GM23338 (cell line): ENCODE measurements around the gene IFNA10.

ENCODE experiments used
- CREB1 ChIP-seq: fragments of 250-450 bp; sonication (Bioruptor Pico); IDR thresholded peaks from 2 replicates; pipeline ENCODE4 v1.5.0; 2020; ENCODE audit warnings: low read depth, mild to moderate bottlenecking, moderate library complexity
- CTCF ChIP-seq, 2 experiments: fragments of 200-600 bp in 1 of 2; sonication (generic) in 1 of 2; conservative IDR thresholded peaks; 2 replicates each; pipeline versions ENCODE4 v1.5.1 to v1.6.1; 2016 to 2017; ENCODE audit warnings: antibody characterized with exemption in 2 of 2, low read depth in 2 of 2, mild to moderate bottlenecking in 2 of 2, moderate library complexity in 1 of 2
- ETS1 ChIP-seq: IDR thresholded peaks from 2 replicates; pipeline ENCODE4 v1.6.1; 2016; ENCODE audit warnings: antibody characterized with exemption
- EZH2 ChIP-seq: fragments of 200-600 bp; sonication (generic); IDR thresholded peaks from one replicate; pipeline ENCODE4 v1.8.0; 2017; ENCODE audit warnings: antibody characterized with exemption, mild to moderate bottlenecking, low read depth; ENCODE audit not compliant: unreplicated experiment
- EZH2phosphoT487 ChIP-seq: fragments of 200-600 bp; sonication (generic); IDR thresholded peaks from one replicate; pipeline ENCODE4 v1.8.1; 2018; ENCODE audit warnings: antibody characterized with exemption; ENCODE audit not compliant: unreplicated experiment
- POLR2AphosphoS5 ChIP-seq: IDR thresholded peaks from 2 replicates; pipeline ENCODE4 v1.6.1; 2016; ENCODE audit warnings: antibody characterized with exemption, low read depth
- STAT1 ChIP-seq: IDR thresholded peaks from one replicate; pipeline ENCODE4 v1.6.1; 2016; ENCODE audit warnings: antibody characterized with exemption; ENCODE audit not compliant: unreplicated experiment

- no peak for TF ChIP-seq CTCF (conservative IDR thresholded peaks at IDR 0.05; ENCODE audit: low read depth in 2 of 2)
- TF ChIP-seq EZH2phosphoT487, result no peak
- TF ChIP-seq EZH2, result no peak
- no peak for TF ChIP-seq POLR2AphosphoS5
- no peak for TF ChIP-seq STAT1
- no peak for TF ChIP-seq ETS1
- TF ChIP-seq CREB1 (CRISPR knock-in tag), result no peak
These were observed 1.7 kb downstream of the IFNA10 start for GRCh38 chr9:21205204-21205603.
